K562 (cell line): ENCODE data around the gene APP. TPM values are rescaled to one million over a fixed set of nuclear protein-coding genes. Genes with fewer than 3 reads are reported as not detected.

Source experiments
- ARHGAP35 ChIP-seq: fragments of 450-650 bp; IDR thresholded peaks from 2 replicates; pipeline ENCODE4 v1.6.1; 2018; ENCODE audit not compliant: partially characterized antibody
- BDP1 ChIP-seq: IDR thresholded peaks from 3 replicates; pipeline ENCODE4 v1.6.1; 2011; ENCODE audit not compliant: insufficient read length, insufficient read depth
- CBFA2T3 ChIP-seq: fragments of 450-650 bp; IDR thresholded peaks from 2 replicates; pipeline ENCODE4 v1.6.1; 2017
- CBFB ChIP-seq: sonication (generic); formaldehyde crosslinking; IDR thresholded peaks from 2 replicates; pipeline ENCODE4 v1.4.0; 2020; ENCODE audit warnings: mild to moderate bottlenecking, missing genetic modification reagents
- CREB1 ChIP-seq, 2 experiments: sonication (generic) in 1 of 2; formaldehyde crosslinking in 1 of 2; IDR thresholded peaks; 2 replicates each; pipeline versions ENCODE4 v1.6.1 to v1.8.0; 2012 to 2022; ENCODE audit warnings: inconsistent platforms in 1 of 2, mild to moderate bottlenecking in 1 of 2, missing genetic modification reagents in 1 of 2, moderate library complexity in 1 of 2
- CTCFL ChIP-seq: IDR thresholded peaks from 2 replicates; pipeline ENCODE4 v1.6.1; 2011; ENCODE audit warnings: borderline replicate concordance, low read depth, mild to moderate bottlenecking, moderate library complexity, low read length; ENCODE audit not compliant: insufficient read depth, poor library complexity, severe bottlenecking
- FOS ChIP-seq: IDR thresholded peaks from 3 replicates; pipeline ENCODE4 v1.6.1; 2011; ENCODE audit not compliant: insufficient read length; ENCODE audit errors: extremely low read depth
- FOXM1 ChIP-seq, 2 experiments: fragments of 450-650 bp in 1 of 2; sonication (generic) in 1 of 2; formaldehyde crosslinking in 1 of 2; IDR thresholded peaks; 2 replicates each; pipeline versions ENCODE4 v1.6.1 to v1.9.0; 2017 to 2022; ENCODE audit warnings: low read depth in 2 of 2, mild to moderate bottlenecking in 2 of 2, missing genetic modification reagents in 1 of 2, moderate library complexity in 1 of 2
- JUN ChIP-seq, 2 experiments: sonication (generic) in 1 of 2; formaldehyde crosslinking in 1 of 2; IDR thresholded peaks; 2 replicates each; pipeline versions ENCODE4 v1.6.1 to v1.8.0; 2012 to 2022; ENCODE audit warnings: borderline replicate concordance in 2 of 2, mild to moderate bottlenecking in 2 of 2, improper control_type of control experiment in 1 of 2, low read depth in 1 of 2, low read length in 1 of 2, missing genetic modification reagents in 1 of 2
- KAT2B ChIP-seq: IDR thresholded peaks from one replicate; pipeline ENCODE4 v1.6.1; 2012; ENCODE audit warnings: low read depth, mild to moderate bottlenecking, control low read depth, inconsistent platforms, low read length, moderate library complexity
- NFIC ChIP-seq: fragments of 450-650 bp; IDR thresholded peaks from 2 replicates; pipeline ENCODE4 v1.6.1; 2017; ENCODE audit warnings: mild to moderate bottlenecking, inconsistent platforms
- RAD21 ChIP-seq, 2 experiments: fragments of 250-450 bp in 1 of 2; fragments of 450-650 bp in 1 of 2; sonication (Bioruptor Pico) in 1 of 2; formaldehyde crosslinking in 1 of 2; IDR thresholded peaks in 1 of 2; conservative IDR thresholded peaks in 1 of 2; 2 replicates each; pipeline versions ENCODE4 v1.4.0 to v1.8.0; 2020 to 2022; ENCODE audit warnings: mild to moderate bottlenecking in 2 of 2, moderate library complexity in 1 of 2
- RB1 ChIP-seq: fragments of 450-650 bp; IDR thresholded peaks from 2 replicates; pipeline ENCODE4 v1.6.1; 2017; ENCODE audit warnings: low read depth, mild to moderate bottlenecking
- ZBTB9 ChIP-seq: fragments of 450-650 bp; formaldehyde crosslinking; IDR thresholded peaks from 2 replicates; pipeline ENCODE4 v1.4.0; 2020; ENCODE audit warnings: mild to moderate bottlenecking, moderate library complexity
- ZNF512 ChIP-seq: IDR thresholded peaks from 2 replicates; pipeline ENCODE4 v1.6.1; 2016; ENCODE audit warnings: missing genetic modification characterization, missing compliant biosample characterization
- ZNF57 ChIP-seq: fragments of 450-650 bp; formaldehyde crosslinking; IDR thresholded peaks from 2 replicates; pipeline ENCODE4 v1.4.0; 2020; ENCODE audit warnings: mild to moderate bottlenecking, moderate library complexity
- polyA plus RNA-seq, 8 experiments: library from polyadenylated mRNA; depleted of rRNA in 4 of 8; stranded (reverse) in 5 of 8; unstranded in 3 of 8; fragments of >200 nt; fragmentation: Nextera tagmentation in 2 of 8; fragmentation: Illumina TruSeq in 1 of 8; extraction: Ambion mirVana in 2 of 8; extraction: Trizol in 1 of 8; gene quantifications; 2 replicates each; pipeline versions ENCODE4 v1.2.1 to v1.2.3, GENCODE V29; 2011 to 2014; ENCODE audit warnings: inconsistent platforms in 1 of 8, missing spikeins in 1 of 8
- total RNA-seq, 7 experiments: library from RNA; depleted of rRNA in 6 of 7; stranded (reverse); fragments of >200 nt in 6 of 7; fragmentation: Illumina TruSeq in 2 of 7; extraction: Trizol in 2 of 7; gene quantifications; 2 replicates each; pipeline versions ENCODE4 v1.2.1 to v1.2.3, GENCODE V29; 2011 to 2021; ENCODE audit warnings: low replicate concordance in 1 of 7

The APP gene
- total and polyA plus RNA-seq, 9 of the 15 experiments (the other 6 are each of a cell fraction or from before 2014, with no cell fraction given) = 0.01 to 1.5 (median 0.16) TPM; not detected in 5

DNA sequence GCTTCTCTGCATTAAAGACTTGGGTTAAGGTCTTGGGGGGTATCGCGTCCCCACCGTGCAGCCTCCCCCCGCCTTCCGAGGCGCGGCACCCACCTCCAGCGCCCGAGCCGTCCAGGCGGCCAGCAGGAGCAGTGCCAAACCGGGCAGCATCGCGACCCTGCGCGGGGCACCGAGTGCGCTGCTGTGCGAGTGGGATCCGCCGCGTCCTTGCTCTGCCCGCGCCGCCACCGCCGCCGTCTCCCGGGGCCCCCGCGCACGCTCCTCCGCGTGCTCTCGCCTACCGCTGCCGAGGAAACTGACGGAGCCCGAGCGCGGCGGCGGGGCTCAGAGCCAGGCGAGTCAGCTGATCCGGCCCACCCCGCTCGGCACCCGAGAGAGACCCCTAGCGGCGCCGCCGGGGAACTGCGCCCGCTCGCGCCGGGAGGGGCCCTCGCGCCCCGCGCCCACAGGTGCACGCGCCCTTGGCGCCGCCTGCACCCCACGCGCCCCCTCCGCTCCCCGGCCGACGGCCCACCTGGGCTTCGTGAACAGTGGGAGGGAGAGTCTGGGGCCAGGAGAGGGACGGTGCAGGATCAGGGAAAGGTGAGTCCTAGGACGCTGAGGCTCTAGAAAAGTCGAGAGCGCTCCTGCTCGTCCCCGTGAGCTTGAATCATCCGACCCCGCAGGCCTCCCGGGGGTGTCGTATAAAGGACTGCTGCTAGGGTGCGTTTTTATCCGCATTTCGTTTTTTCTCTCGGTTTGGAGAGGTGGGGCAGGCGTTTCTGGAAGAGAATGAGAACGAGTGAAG is at the start of gene APP (continued):
- TF ChIP-seq FOXM1 (IDR thresholded peaks at IDR 0.05; ENCODE audit: low read depth) (no peak), FOXM1 (CRISPR knock-in tag; IDR thresholded peaks at IDR 0.05; ENCODE audit: low read depth) (no peak), ARHGAP35 (no peak), CREB1 (IDR thresholded peaks at IDR 0.05) (no peak), CREB1 (CRISPR knock-in tag; IDR thresholded peaks at IDR 0.05) (no peak), ZNF512 (tag) (no peak), CTCFL (peak; percentile 6), KAT2B (no peak), ZBTB9 (CRISPR knock-in tag) (no peak), RAD21 (CRISPR knock-in tag; conservative IDR thresholded peaks at IDR 0.05 in 1 of 2, IDR thresholded peaks at IDR 0.05 in 1 of 2) (peak; percentile 33 to 40; a peak in 2 of 4 replicates), ZNF57 (CRISPR knock-in tag) (no peak), NFIC (peak; percentile 30; the same call in 1 of the 2 replicates), RB1 (peak; percentile 30; the same call in 1 of the 2 replicates), CBFB (CRISPR knock-in tag) (no peak), FOS (no peak), CBFA2T3 (no peak), BDP1 (no peak), JUN (IDR thresholded peaks at IDR 0.05; ENCODE audit: borderline replicate concordance, low read depth, low read length) (no peak), JUN (CRISPR knock-in tag; IDR thresholded peaks at IDR 0.05; ENCODE audit: borderline replicate concordance) (no peak)
